SH-SY5Y (cell line): ENCODE data around the gene RGL1.

ENCODE experiments used
- GATA2 ChIP-seq: IDR thresholded peaks from 2 replicates; pipeline ENCODE4 v1.6.1; 2011; ENCODE audit warnings: mild to moderate bottlenecking, low read depth, low read length
- GATA3 ChIP-seq: IDR thresholded peaks from 2 replicates; pipeline ENCODE4 v1.6.1; 2011; ENCODE audit warnings: low read depth, mild to moderate bottlenecking, low read length, moderate library complexity

- no peak for TF ChIP-seq GATA3
- TF ChIP-seq GATA2 = no peak
Observed at GRCh38 chr1:183810121-183810520, 5.2 kb downstream of the RGL1 start.
